ENCODE data around the gene MSRB1.
A peak's percentile ranks its signal among the peaks of the same experiment; 100 is the strongest.

GRCh38 chr16:1929578-1930337 lies 13.2 kb downstream of the MSRB1 start:
- peak; percentile 89 for TF ChIP-seq CTCF (IDR thresholded peaks at IDR 0.05; ENCODE audit: low read depth, low read length, poor library complexity, severe bottlenecking)
- no peak for TF ChIP-seq EZH2phosphoT487 (IDR thresholded peaks at IDR 0.05; ENCODE audit: borderline replicate concordance, low read length)

Data from DOHH2 (cell line).